Endothelial cell of umbilical vein (primary cell): ENCODE measurements around the gene FAM76B. TPM values are rescaled to one million over a fixed set of nuclear protein-coding genes. Genes with fewer than 3 reads are reported as not detected.

Experiments used
- BruUV-seq: library from RNA; stranded (reverse); fragments of 400-500 nt; replicated peaks from 2 replicates; lab custom pipeline; 2021; lab: Mats Ljungman, UMichigan
- CTCF ChIA-PET: fragments of 300-600, 350-600 bp; sonication (Branson Sonifier 250); formaldehyde crosslinking; loops from one replicate; lab custom pipeline; 2021; ENCODE audit warnings: antibody characterized with exemption, inconsistent platforms; lab: Charles Lee
- POLR2A ChIA-PET: fragments of 300-600, 350-600 bp; sonication (Branson Sonifier 250); formaldehyde crosslinking; loops from one replicate; lab custom pipeline; 2021; ENCODE audit warnings: antibody characterized with exemption, inconsistent platforms; lab: Charles Lee
- DNase-seq: peaks from one replicate; pipeline ENCODE4 v3.0.0-alpha.2; 2011; ENCODE audit warnings: low read depth, low spot score
- FAIRE-seq: peaks from 2 replicates; lab custom pipeline; 2011; peaks lifted over from hg19 to GRCh38; lab: Jason Lieb, UNC
- H2AFZ ChIP-seq: 2 replicates; pipeline ENCODE4 v1.6.0; 2012; ENCODE audit warnings: low read depth, low read length, control low read depth, inconsistent platforms
- H3K27ac ChIP-seq: 2 replicates; pipeline ENCODE4 v1.5.1; 2011; ENCODE audit warnings: low read depth, mild to moderate bottlenecking, control low read depth, low read length, moderate library complexity; ENCODE audit not compliant: insufficient read depth
- H3K27me3 ChIP-seq, 2 experiments: 2 replicates each; pipeline versions ENCODE4 v1.6.0 to v1.6.1; 2011; ENCODE audit warnings: low read length in 2 of 2, mixed read lengths in 1 of 2; ENCODE audit not compliant: control insufficient read depth in 2 of 2, insufficient read depth in 2 of 2
- H3K36me3 ChIP-seq, 2 experiments: 2 replicates in 1 of 2; 3 replicates in 1 of 2; pipeline ENCODE4 v1.5.1; 2011; ENCODE audit warnings: low read length in 2 of 2, mild to moderate bottlenecking in 1 of 2, moderate library complexity in 1 of 2; ENCODE audit not compliant: control insufficient read depth in 2 of 2, insufficient read depth in 2 of 2; ENCODE audit errors: extremely low read depth in 1 of 2
- H3K4me1 ChIP-seq: 3 replicates; pipeline ENCODE4 v1.5.1; 2011; ENCODE audit warnings: mild to moderate bottlenecking, low read length; ENCODE audit not compliant: control insufficient read depth, insufficient read depth; ENCODE audit errors: extremely low read depth
- H3K4me2 ChIP-seq: 2 replicates; pipeline ENCODE4 v1.6.1; 2011; ENCODE audit warnings: low read length, control low read depth, mixed read lengths; ENCODE audit not compliant: insufficient read depth
- H3K4me3 ChIP-seq, 3 experiments: fragments of 200-600 bp in 1 of 3; sonication (generic), shearing (Covaris generic) in 1 of 3; replicated peaks in 1 of 3; 2 replicates each; pipeline ENCODE4 v1.5.1; 2011 to 2016; ENCODE audit warnings: control low read depth in 3 of 3, low read length in 3 of 3, mild to moderate bottlenecking in 2 of 3, inconsistent platforms in 1 of 3, low read depth in 1 of 3, moderate library complexity in 1 of 3; ENCODE audit not compliant: insufficient read depth in 1 of 3
- H3K79me2 ChIP-seq: 2 replicates; pipeline ENCODE4 v1.6.0; 2012; ENCODE audit warnings: low read length, inconsistent platforms; ENCODE audit not compliant: control insufficient read depth, insufficient read depth
- H3K9ac ChIP-seq: replicated peaks from 2 replicates; pipeline ENCODE3; 2011; ENCODE audit warnings: low read length, control low read depth; ENCODE audit not compliant: insufficient read depth; ENCODE audit errors: extremely low read depth
- H3K9me1 ChIP-seq: replicated peaks from 3 replicates; pipeline ENCODE4 v1.6.0; 2011; ENCODE audit warnings: mild to moderate bottlenecking, low read length; ENCODE audit not compliant: control insufficient read depth, insufficient read depth; ENCODE audit errors: extremely low read depth
- H3K9me3 ChIP-seq: replicated peaks from 2 replicates; pipeline ENCODE4 v1.5.1; 2012; ENCODE audit warnings: low read length, inconsistent platforms; ENCODE audit not compliant: control insufficient read depth, insufficient read depth
- H4K20me1 ChIP-seq: replicated peaks from 2 replicates; pipeline ENCODE3; 2011; ENCODE audit warnings: mild to moderate bottlenecking, low read length; ENCODE audit not compliant: control insufficient read depth, insufficient read depth; ENCODE audit errors: extremely low read depth
- EZH2 ChIP-seq: IDR thresholded peaks from 2 replicates; pipeline ENCODE4 v1.6.1; 2012; ENCODE audit warnings: borderline replicate concordance, low read depth, mild to moderate bottlenecking, moderate library complexity, low read length, inconsistent platforms; ENCODE audit not compliant: severe bottlenecking
- FOS ChIP-seq: IDR thresholded peaks from 2 replicates; pipeline ENCODE4 v1.6.1; 2011; ENCODE audit warnings: mild to moderate bottlenecking, low read length, moderate library complexity, borderline replicate concordance; ENCODE audit not compliant: insufficient read depth
- GATA2 ChIP-seq: IDR thresholded peaks from 2 replicates; pipeline ENCODE4 v1.7.0; 2011; ENCODE audit warnings: low read depth, mild to moderate bottlenecking, moderate library complexity, mixed read lengths, low read length; ENCODE audit not compliant: insufficient read length, insufficient read depth
- JUN ChIP-seq: IDR thresholded peaks from 2 replicates; pipeline ENCODE4 v1.6.1; 2011; ENCODE audit warnings: borderline replicate concordance, low read depth; ENCODE audit not compliant: insufficient read length, insufficient read depth
- MYC ChIP-seq: IDR thresholded peaks from one replicate; pipeline ENCODE4 v1.6.1; 2011; ENCODE audit warnings: mild to moderate bottlenecking, low read depth, low read length
- POLR2A ChIP-seq: IDR thresholded peaks from 2 replicates; pipeline ENCODE4 v1.6.1; 2012; ENCODE audit warnings: low read depth, mild to moderate bottlenecking, control low read depth, low read length
- POLR2AphosphoS5 ChIP-seq: IDR thresholded peaks from 2 replicates; pipeline ENCODE4 v1.6.1; 2012; ENCODE audit warnings: low read depth, mild to moderate bottlenecking, control low read depth, low read length, moderate library complexity; ENCODE audit not compliant: insufficient read depth
- dilution Hi-C: fragments of 300-500 bp; cut with MboI; formaldehyde crosslinking; loops from one replicate; pipeline ENCODE4 v1.15.0; 2019; ENCODE audit warnings: low sequenced_read_pairs; ENCODE audit not compliant: extremely low pct_ligation_motif_present
- intact Hi-C: fragments of 100-400 bp; cut with micrococcal nuclease; formaldehyde crosslinking; loops from one replicate; pipeline ENCODE4 v1.10.0; 2022
- polyA plus RNA-seq, 4 experiments: library from polyadenylated mRNA; depleted of rRNA in 3 of 4; stranded (reverse) in 3 of 4; unstranded in 1 of 4; fragments of >200 nt; gene quantifications; 2 replicates each; pipeline versions ENCODE4 v1.2.1 to v1.2.3, GENCODE V29; 2011 to 2012; ENCODE audit warnings: missing spikeins in 1 of 4
- total RNA-seq: library from RNA; stranded (reverse); gene quantifications from 2 replicates; pipeline ENCODE4 v1.2.3, GENCODE V29; 2021
- TF ChIP-seq, protein P1 (sequence below), 2 donors: IDR thresholded peaks; 1 replicate in 1 of 2; 2 replicates in 1 of 2; pipeline ENCODE4 v1.5.1; 2011; ENCODE audit warnings: low read length in 2 of 2, mild to moderate bottlenecking in 2 of 2, moderate library complexity in 2 of 2, control low read depth in 1 of 2, inconsistent platforms in 1 of 2, low read depth in 1 of 2; ENCODE audit not compliant: insufficient read depth in 1 of 2; ENCODE audit errors: extremely low read depth in 1 of 2
- TF ChIP-seq, protein P2 (sequence below): IDR thresholded peaks from 2 replicates; pipeline ENCODE4 v1.6.1; 2011; ENCODE audit not compliant: insufficient read depth, insufficient read length

FAM76B gene
- total and polyA plus RNA-seq, 2 donors (not counting 3 experiments of a cell fraction or from before 2014, with no cell fraction given), result 6.7 to 25.7 TPM

DNA sequence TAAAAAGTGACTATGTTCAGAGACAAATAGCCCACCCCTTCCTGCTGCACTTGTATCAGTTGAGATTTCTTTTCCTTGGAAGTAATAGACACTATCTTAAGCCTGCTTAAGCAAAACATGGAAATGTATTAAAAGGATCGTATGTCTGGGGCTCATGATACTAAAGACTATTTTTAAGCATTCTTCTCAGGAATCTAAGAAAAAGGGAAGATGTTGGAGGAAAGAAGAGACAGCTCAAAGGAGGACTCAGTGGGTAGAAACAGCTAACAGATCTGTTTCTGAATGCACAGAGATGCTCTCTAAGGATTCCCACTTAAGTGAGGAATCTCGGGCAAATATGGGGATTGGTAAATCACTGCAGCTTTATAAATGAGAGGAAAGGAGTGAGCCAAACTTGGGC lies 62.5 kb downstream of the FAM76B start:
- ChIA-PET POLR2A (no interaction called here), CTCF (interaction anchor here (1.0 to 1.9 kb wide), 2 partner anchors 12 to 22 kb away, joined by 3 to 5 read pairs; no protein-coding TSS in a partner anchor)
- Histone ChIP-seq H3K27ac (no peak overlapping the region), H3K4me3 (no peak overlapping the region), H3K4me1 (no peaks in the 10 kb centered on the region), H3K4me2 (no peak overlapping the region), H3K79me2 (no peaks in the 10 kb centered on the region), H2AFZ (no peak overlapping the region), H3K27me3 (no peaks in the 10 kb centered on the region), H3K9ac (no peak overlapping the region), H4K20me1 (no peaks in the 10 kb centered on the region), H3K36me3 (no peaks in the 10 kb centered on the region), H3K9me3 (no peaks in the 10 kb centered on the region), H3K9me1 (no peaks in the 10 kb centered on the region)
- intact Hi-C loops, result no loop called here
- dilution Hi-C loops, result no loop called here
- TF ChIP-seq POLR2AphosphoS5 (no peak), POLR2A (no peak), EZH2 (no peak)
- FAIRE-seq (no peak), DNase-seq (no peak)
- no TSS peak for BruUV-seq

DNA sequence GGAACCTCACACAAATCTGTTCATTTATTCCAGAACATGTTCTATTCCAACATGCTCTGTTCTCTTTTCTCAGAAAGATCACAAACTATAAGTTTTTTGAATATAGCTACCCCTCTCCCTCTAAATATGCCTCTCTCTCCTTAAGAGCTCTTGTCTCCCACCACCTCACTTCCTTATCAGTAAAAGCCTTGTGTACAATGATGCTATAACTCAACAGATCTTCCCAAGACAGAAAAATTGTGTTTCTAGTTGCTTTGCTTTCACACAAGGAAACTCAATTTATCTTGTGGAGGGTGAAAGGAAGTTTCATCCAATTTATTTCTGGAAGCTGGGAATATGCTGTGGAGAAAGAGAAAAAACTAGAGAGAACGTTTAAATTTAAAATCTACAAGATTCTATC lies 64.4 kb downstream of the FAM76B start:
- BruUV-seq, result no TSS peak
- Histone ChIP-seq H3K4me1 (no peaks in the 10 kb centered on the region), H3K9me3 (no peaks in the 10 kb centered on the region), H3K27ac (no peak overlapping the region), H3K9me1 (no peaks in the 10 kb centered on the region), H3K36me3 (no peaks in the 10 kb centered on the region), H3K9ac (no peak overlapping the region), H3K79me2 (no peaks in the 10 kb centered on the region), H2AFZ (no peak overlapping the region), H3K27me3 (peaks cover 0 to 4% of the 10 kb centered on the region in 2 experiments), H4K20me1 (no peaks in the 10 kb centered on the region), H3K4me2 (no peak overlapping the region), H3K4me3 (no peak overlapping the region)
- dilution Hi-C loops, result no loop called here
- FAIRE-seq (no peak), DNase-seq (no peak)
- ChIA-PET POLR2A (no interaction called here), CTCF (no interaction called here)
- TF ChIP-seq EZH2, result no peak
- no peak for TF ChIP-seq JUN
- no peak for TF ChIP-seq MYC
- TF ChIP-seq POLR2AphosphoS5, result no peak
- TF ChIP-seq FOS, result no peak
- TF ChIP-seq, protein P1, sequence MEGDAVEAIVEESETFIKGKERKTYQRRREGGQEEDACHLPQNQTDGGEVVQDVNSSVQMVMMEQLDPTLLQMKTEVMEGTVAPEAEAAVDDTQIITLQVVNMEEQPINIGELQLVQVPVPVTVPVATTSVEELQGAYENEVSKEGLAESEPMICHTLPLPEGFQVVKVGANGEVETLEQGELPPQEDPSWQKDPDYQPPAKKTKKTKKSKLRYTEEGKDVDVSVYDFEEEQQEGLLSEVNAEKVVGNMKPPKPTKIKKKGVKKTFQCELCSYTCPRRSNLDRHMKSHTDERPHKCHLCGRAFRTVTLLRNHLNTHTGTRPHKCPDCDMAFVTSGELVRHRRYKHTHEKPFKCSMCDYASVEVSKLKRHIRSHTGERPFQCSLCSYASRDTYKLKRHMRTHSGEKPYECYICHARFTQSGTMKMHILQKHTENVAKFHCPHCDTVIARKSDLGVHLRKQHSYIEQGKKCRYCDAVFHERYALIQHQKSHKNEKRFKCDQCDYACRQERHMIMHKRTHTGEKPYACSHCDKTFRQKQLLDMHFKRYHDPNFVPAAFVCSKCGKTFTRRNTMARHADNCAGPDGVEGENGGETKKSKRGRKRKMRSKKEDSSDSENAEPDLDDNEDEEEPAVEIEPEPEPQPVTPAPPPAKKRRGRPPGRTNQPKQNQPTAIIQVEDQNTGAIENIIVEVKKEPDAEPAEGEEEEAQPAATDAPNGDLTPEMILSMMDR (IDR thresholded peaks at IDR 0.05; ENCODE audit: extremely low read depth in 1 of 2, insufficient read depth in 1 of 2, low read depth in 1 of 2, low read length in 2 of 2), result no peak
- TF ChIP-seq, protein P2, sequence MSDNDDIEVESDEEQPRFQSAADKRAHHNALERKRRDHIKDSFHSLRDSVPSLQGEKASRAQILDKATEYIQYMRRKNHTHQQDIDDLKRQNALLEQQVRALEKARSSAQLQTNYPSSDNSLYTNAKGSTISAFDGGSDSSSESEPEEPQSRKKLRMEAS, result no peak
- TF ChIP-seq POLR2A, result no peak
- TF ChIP-seq GATA2, result no peak
- intact Hi-C loops, result no loop called here
